ENCODE results near the gene CLCN5. TPM values are rescaled to one million over a fixed set of nuclear protein-coding genes. Genes with fewer than 3 reads are reported as not detected.

Gene CLCN5
- total and polyA plus RNA-seq, 2 experiments from 2014 or later = 1.8 to 2.9 TPM

- no peaks in the 10 kb centered on the region for H3F3A ChIP-seq (ENCODE audit: insufficient read depth)
- in situ Hi-C loops (cut with MboI) = no loop called here
- H2AFZ ChIP-seq = no peak overlapping the region
- no peak overlapping the region for H3K9ac ChIP-seq
- no peaks in the 10 kb centered on the region for H3K9me3 ChIP-seq (ENCODE audit: low read depth)
- no peak for DNase-seq
- WGBS, 2 experiments (ENCODE audit: low coverage in 1 of 2, low lambda C conversion rate in 2 of 2, missing lambda C conversion rate in 2 of 2) = 93 to 94% methylated on average over 5 of the region's 5 CpGs
- no peaks in the 10 kb centered on the region for H3K27me3 ChIP-seq (replicated peaks; ENCODE audit: insufficient read depth)
- TF ChIP-seq EZH2 (IDR thresholded peaks at IDR 0.05; ENCODE audit: insufficient read depth, poor library complexity, severe bottlenecking) (no peak), EZH2phosphoT487 (IDR thresholded peaks at IDR 0.05; ENCODE audit: insufficient read depth, low read depth) (no peak)
- H3K4me3 ChIP-seq = no peak overlapping the region
- no peaks in the 10 kb centered on the region for H3K79me2 ChIP-seq (ENCODE audit: insufficient read depth)
- no peak overlapping the region for H3K27ac ChIP-seq
- H3K9me2 ChIP-seq (ENCODE audit: insufficient read depth) = no peaks in the 10 kb centered on the region
- no peaks in the 10 kb centered on the region for H3K4me1 ChIP-seq (ENCODE audit: insufficient read depth)
- no peak overlapping the region for H3K4me2 ChIP-seq (ENCODE audit: unreplicated experiment)
- no peaks in the 10 kb centered on the region for H4K20me1 ChIP-seq (ENCODE audit: insufficient read depth)
- no peaks in the 10 kb centered on the region for H3K36me3 ChIP-seq (ENCODE audit: low read depth)
Observed at GRCh38 chrX:49972328-49972860, 50.0 kb downstream of the CLCN5 start.

- no peak overlapping the region for H3K27ac ChIP-seq
- H3K4me1 ChIP-seq (ENCODE audit: insufficient read depth) = peaks cover 8% of the 10 kb centered on the region; the same call in 1 of the 2 replicates
- TF ChIP-seq EZH2 (IDR thresholded peaks at IDR 0.05; ENCODE audit: insufficient read depth, poor library complexity, severe bottlenecking) (no peak), EZH2phosphoT487 (IDR thresholded peaks at IDR 0.05; ENCODE audit: insufficient read depth, low read depth) (no peak)
- no peak overlapping the region for H3K9ac ChIP-seq
- H3F3A ChIP-seq (ENCODE audit: insufficient read depth) = no peaks in the 10 kb centered on the region
- H3K4me3 ChIP-seq = no peak overlapping the region
- no peaks in the 10 kb centered on the region for H3K79me2 ChIP-seq (ENCODE audit: insufficient read depth)
- H3K4me2 ChIP-seq (ENCODE audit: unreplicated experiment) = no peak overlapping the region
- in situ Hi-C loops (cut with MboI) = no loop called here
- no peaks in the 10 kb centered on the region for H3K9me3 ChIP-seq (ENCODE audit: low read depth)
- WGBS, 2 experiments (ENCODE audit: low coverage in 1 of 2, low lambda C conversion rate in 2 of 2, missing lambda C conversion rate in 2 of 2) = 93 to 97% methylated on average over 4 of the region's 4 CpGs
- DNase-seq = no peak
- H3K9me2 ChIP-seq (ENCODE audit: insufficient read depth) = no peaks in the 10 kb centered on the region
- no peaks in the 10 kb centered on the region for H3K36me3 ChIP-seq (ENCODE audit: low read depth)
- H3K27me3 ChIP-seq (replicated peaks; ENCODE audit: insufficient read depth) = no peaks in the 10 kb centered on the region
- H2AFZ ChIP-seq = no peak overlapping the region
- no peaks in the 10 kb centered on the region for H4K20me1 ChIP-seq (ENCODE audit: insufficient read depth)
Observed at GRCh38 chrX:49976682-49977197, 54.3 kb downstream of the CLCN5 start.

GRCh38 chrX:49977319-49978090, 55.1 kb downstream of the CLCN5 start:
- in situ Hi-C loops (cut with MboI) = no loop called here
- no peak for TF ChIP-seq EZH2phosphoT487 (IDR thresholded peaks at IDR 0.05; ENCODE audit: insufficient read depth, low read depth)
- TF ChIP-seq EZH2 (IDR thresholded peaks at IDR 0.05; ENCODE audit: insufficient read depth, poor library complexity, severe bottlenecking) = no peak
- Histone ChIP-seq H3K9ac (no peak overlapping the region), H3F3A (ENCODE audit: insufficient read depth) (no peaks in the 10 kb centered on the region), H3K4me3 (no peak overlapping the region), H3K9me2 (ENCODE audit: insufficient read depth) (no peaks in the 10 kb centered on the region), H4K20me1 (ENCODE audit: insufficient read depth) (no peaks in the 10 kb centered on the region), H3K27me3 (replicated peaks; ENCODE audit: insufficient read depth) (no peaks in the 10 kb centered on the region), H3K27ac (no peak overlapping the region), H3K4me2 (ENCODE audit: unreplicated experiment) (no peak overlapping the region), H3K4me1 (ENCODE audit: insufficient read depth) (peaks cover 8% of the 10 kb centered on the region; the same call in 1 of the 2 replicates), H2AFZ (no peak overlapping the region), H3K9me3 (ENCODE audit: low read depth) (no peaks in the 10 kb centered on the region), H3K36me3 (ENCODE audit: low read depth) (no peaks in the 10 kb centered on the region), H3K79me2 (ENCODE audit: insufficient read depth) (no peaks in the 10 kb centered on the region)
- 75% methylated on average over 9 of the region's 9 CpGs for WGBS, 2 experiments (ENCODE audit: low coverage in 1 of 2, low lambda C conversion rate in 2 of 2, missing lambda C conversion rate in 2 of 2)
- DNase-seq = no peak

GRCh38 chrX:49978176-49978575, 55.8 kb downstream of the CLCN5 start:
- Histone ChIP-seq H3K27me3 (replicated peaks; ENCODE audit: insufficient read depth) (no peaks in the 10 kb centered on the region), H3K79me2 (ENCODE audit: insufficient read depth) (no peaks in the 10 kb centered on the region), H3K9me3 (ENCODE audit: low read depth) (no peaks in the 10 kb centered on the region), H3K4me3 (no peak overlapping the region), H3F3A (ENCODE audit: insufficient read depth) (no peaks in the 10 kb centered on the region), H3K36me3 (ENCODE audit: low read depth) (no peaks in the 10 kb centered on the region), H3K9me2 (ENCODE audit: insufficient read depth) (no peaks in the 10 kb centered on the region), H2AFZ (no peak overlapping the region), H3K27ac (no peak overlapping the region), H3K9ac (no peak overlapping the region), H3K4me1 (ENCODE audit: insufficient read depth) (peaks cover 8% of the 10 kb centered on the region; the same call in 1 of the 2 replicates), H4K20me1 (ENCODE audit: insufficient read depth) (no peaks in the 10 kb centered on the region), H3K4me2 (ENCODE audit: unreplicated experiment) (no peak overlapping the region)
- in situ Hi-C loops (cut with MboI) = no loop called here
- TF ChIP-seq EZH2phosphoT487 (IDR thresholded peaks at IDR 0.05; ENCODE audit: insufficient read depth, low read depth) = no peak
- TF ChIP-seq EZH2 (IDR thresholded peaks at IDR 0.05; ENCODE audit: insufficient read depth, poor library complexity, severe bottlenecking) = no peak
- no peak for DNase-seq
- whole genome bisulfite sequencing, 2 experiments (ENCODE audit: low coverage in 1 of 2, low lambda C conversion rate in 2 of 2, missing lambda C conversion rate in 2 of 2) = 100% methylated on average over 2 of the region's 2 CpGs
